Activated CD4-positive, CD25-positive, alpha-beta regulatory T cell treated with anti-CD3 and anti-CD28 coated beads, Interleukin-2, amount 50 U/mL, for 16 hours (primary cell): ENCODE data around the gene PSMD1.
"Not testable (repeated sequence)": the region's sequence is repeated elsewhere in the genome, so short reads cannot be mapped to it uniquely, and the experiment has no call there.

ENCODE experiments used
- DNase-seq: peaks from one replicate; pipeline ENCODE4 v3.0.0-alpha.2; 2020; ENCODE audit warnings: low read depth, low spot score

The PSMD1 gene

GRCh38 chr2:231152800-231153557, 96.3 kb downstream of the PSMD1 start:
- DNase-seq, result no peak

- DNase-seq, result no peak
Observed at GRCh38 chr2:231159306-231159705, 102.6 kb downstream of the PSMD1 start.

DNA sequence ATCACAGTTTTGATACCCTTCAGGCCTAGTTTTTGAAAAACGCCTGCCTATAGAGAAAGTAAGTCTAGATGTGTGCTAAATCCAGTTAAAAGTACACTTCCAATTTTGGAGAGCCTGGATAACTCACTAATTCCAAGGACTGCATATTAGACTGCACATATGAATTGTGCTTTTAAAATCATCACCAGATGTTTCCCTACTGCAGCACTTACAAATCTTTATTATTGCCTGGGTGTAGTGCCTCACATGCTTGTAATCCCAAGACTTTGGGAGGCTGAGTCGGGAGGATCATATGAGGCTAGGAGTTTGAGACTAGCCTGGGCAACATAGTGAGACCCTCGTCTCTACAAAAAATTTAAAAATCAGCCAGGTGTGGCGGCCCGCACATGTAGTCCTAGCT, 104.0 kb downstream of the PSMD1 start:
- no peak for DNase-seq

DNA sequence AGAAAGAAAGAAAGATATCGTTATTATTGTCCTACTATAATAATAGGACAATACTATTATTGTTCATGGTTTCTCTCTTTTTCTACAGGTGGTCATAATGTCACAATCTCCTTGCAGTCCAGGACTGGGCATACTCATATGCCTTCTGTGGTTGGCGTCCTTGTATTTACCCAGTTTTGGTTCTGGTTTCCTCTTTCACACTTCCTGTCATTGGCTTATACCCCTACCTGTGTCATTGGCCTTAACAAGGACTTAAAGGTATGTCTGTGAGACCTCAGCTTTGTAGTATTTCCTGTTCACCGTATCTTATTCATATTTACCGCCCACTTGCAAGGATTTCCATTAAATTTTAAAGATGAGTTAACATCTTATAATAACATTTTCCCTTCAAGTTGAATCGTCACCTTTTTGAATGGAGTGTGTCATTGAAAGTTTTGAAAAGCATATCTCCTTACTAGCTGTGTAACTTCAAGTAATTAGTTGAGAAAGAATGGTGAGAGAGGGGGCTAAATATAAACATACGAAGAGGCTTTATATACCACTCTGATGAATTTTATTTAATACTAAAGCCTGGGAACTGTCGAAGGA, 104.7 kb downstream of the PSMD1 start:
- no peak for DNase-seq

GRCh38 chr2:231161877-231162329, 105.2 kb downstream of the PSMD1 start:
- no peak for DNase-seq

- no peak for DNase-seq
Observed at GRCh38 chr2:231163011-231163410, 106.3 kb downstream of the PSMD1 start.

- no peak for DNase-seq
Observed at GRCh38 chr2:231163414-231164095, 106.9 kb downstream of the PSMD1 start.

DNA sequence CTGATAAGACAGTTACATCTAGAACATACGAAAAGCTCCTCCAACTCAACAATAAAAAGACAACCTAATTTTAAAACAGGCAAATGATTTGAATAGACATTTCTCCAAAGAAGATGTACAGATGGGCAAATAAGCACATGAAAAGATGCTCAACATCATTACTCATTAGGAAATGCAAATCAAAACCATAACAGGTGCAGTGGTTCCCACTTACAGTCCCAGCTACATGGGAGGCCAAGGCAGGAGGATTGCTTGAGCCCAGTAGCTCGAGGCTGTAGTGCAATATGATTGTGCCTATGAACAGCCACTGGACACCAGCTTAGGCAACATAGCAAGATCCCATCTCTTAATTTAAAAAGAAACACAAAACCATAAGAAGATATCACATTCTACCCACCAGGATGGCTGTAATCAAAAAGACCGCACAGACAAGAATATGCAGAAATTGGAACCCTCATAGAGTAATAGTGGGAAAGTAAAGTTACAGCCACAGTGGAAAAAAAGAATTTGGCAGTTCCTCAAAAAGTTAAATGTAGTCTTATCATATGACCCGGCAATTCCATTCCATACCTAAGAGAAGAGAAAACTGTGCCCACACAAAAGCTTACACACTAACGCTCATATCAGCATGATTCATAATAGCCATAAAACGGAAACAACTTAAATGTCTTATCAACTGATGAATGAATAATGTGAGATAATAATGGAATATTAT, 111.2 kb downstream of the PSMD1 start:
- no peak for DNase-seq

- DNase-seq, result no peak
Observed at GRCh38 chr2:231168460-231169139, 111.9 kb downstream of the PSMD1 start.

GRCh38 chr2:231169488-231169887, 112.8 kb downstream of the PSMD1 start:
- no peak for DNase-seq

GRCh38 chr2:231170055-231170454, 113.4 kb downstream of the PSMD1 start:
- DNase-seq, result no peak

DNA sequence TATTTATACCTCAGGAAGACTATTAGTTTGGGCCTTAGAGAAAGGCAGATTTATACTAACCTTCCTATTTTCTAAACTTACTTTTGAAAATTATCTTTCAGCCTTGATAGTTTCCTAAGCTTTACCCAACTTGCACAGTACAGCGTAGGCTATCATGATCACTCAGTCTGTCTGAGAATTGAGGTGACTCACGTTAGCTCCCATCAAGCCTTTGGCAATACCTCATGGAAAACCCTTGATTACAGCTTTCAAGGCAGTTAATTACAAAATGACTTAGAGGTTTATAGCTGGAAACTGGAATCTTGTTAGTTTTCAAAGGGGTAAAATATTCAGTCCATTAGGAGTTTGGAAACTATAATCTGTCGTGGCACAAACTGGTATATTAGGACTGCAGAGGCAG, 115.4 kb downstream of the PSMD1 start:
- DNase-seq, result no peak

DNA sequence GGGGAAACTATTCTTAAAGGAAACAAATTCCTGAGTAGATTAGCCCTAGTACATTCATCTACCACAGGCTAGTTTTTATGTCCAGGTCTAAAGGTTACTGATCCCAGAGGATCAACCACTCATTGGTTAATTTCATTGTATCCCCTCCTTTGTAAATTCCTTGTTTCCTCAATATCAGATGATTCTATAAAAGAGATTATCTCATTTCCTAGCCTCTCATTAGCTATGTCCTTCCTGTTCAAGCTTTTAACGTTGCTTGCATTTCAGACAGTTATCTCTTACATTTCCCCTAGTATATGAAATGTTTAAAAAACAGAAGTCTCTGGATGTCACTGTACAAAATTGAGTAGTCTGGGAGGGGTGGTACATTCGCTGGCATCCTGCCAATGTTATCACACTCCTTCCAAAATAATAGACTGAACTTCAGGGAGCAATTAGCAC, 117.6 kb downstream of the PSMD1 start:
- DNase-seq, result no peak

DNA sequence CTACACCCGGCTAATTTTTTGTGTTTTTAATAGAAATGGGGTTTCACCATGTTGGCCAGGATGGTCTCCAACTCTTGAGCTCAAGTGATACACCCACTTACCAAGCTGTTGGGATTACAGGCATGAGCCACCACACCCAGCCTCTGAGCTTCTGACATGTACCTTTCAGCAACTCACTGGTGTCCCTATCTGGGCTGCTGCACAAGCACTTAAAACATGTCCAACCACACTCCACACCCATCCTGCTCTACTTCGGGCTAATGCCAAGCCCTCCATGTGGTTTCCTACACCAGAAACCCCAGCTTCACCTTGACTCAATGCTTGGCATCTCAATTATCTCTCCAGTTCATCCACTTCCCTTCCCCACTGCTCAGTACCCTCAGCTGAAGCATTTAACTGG, 119.4 kb downstream of the PSMD1 start:
- no peak for DNase-seq

GRCh38 chr2:231177156-231178025, 120.7 kb downstream of the PSMD1 start:
- no peak for DNase-seq

- DNase-seq, result not testable (repeated sequence)
Observed at GRCh38 chr2:231178805-231179204, 122.1 kb downstream of the PSMD1 start.

GRCh38 chr2:231181860-231182512, 125.3 kb downstream of the PSMD1 start:
- no peak for DNase-seq

- DNase-seq, result no peak
Observed at GRCh38 chr2:231182513-231182899, 125.8 kb downstream of the PSMD1 start.

DNA sequence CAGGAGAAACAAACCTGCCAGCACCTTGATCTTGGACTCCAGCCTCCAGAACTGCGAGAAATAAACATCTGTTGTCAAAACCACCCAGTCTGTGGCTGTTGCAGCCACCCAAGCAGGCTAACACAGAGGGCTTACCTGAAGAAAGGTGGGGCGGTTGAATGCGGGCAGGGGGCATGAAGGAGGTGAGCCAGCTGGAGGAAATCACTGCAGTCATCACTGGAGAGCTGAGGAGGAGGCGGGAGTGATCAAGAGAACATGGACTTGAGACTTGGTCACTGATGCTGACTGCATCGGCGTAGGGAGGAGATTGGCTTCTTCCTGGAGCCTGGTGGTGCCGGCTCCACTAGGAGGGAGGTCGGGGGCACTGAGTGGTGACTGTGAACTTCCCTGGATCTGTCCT, 127.2 kb downstream of the PSMD1 start:
- no peak for DNase-seq

DNA sequence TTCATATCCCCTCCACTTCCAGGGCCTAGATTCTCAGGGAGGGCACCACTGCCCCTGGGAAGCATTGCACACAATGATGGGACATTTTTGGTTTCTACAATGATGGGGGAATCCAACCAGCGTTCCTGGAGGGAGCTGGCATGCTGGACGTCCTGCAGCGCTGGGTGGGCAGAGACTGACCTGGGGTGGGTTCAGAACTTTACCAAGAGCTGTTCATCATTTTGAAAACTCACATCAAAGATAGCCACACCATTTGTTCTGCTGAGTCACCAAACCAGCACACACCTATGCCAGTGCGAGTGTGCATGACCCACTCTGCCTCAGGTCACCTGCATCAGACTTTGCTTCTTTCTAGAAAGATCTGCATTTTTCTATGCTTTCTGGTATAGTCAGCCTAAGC, 127.7 kb downstream of the PSMD1 start:
- DNase-seq, result no peak
